Brain microvascular endothelial cell (primary cell): ENCODE data around the gene LFNG.
A peak's percentile ranks its signal among the peaks of the same experiment; 100 is the strongest.

Source experiments
- DNase-seq: peaks from one replicate; pipeline ENCODE4 v3.0.0-alpha.2; 2020
- H3K27ac ChIP-seq: fragments of 250-450 bp; sonication (Bioruptor Pico); 2 replicates; pipeline ENCODE4 v1.5.1; 2020; ENCODE audit warnings: mild to moderate bottlenecking, moderate library complexity
- H3K27me3 ChIP-seq: fragments of 250-450 bp; sonication (Bioruptor Pico); replicated peaks from 2 replicates; pipeline ENCODE4 v1.5.1; 2020; ENCODE audit warnings: mild to moderate bottlenecking
- H3K36me3 ChIP-seq: fragments of 250-450 bp; sonication (Bioruptor Pico); replicated peaks from 2 replicates; pipeline ENCODE4 v1.5.1; 2020; ENCODE audit warnings: mild to moderate bottlenecking
- H3K4me3 ChIP-seq: 2 replicates; pipeline ENCODE4 v1.5.1; 2011; ENCODE audit warnings: low read depth, mild to moderate bottlenecking, control low read depth, low read length, moderate library complexity
- in situ Hi-C: cut with HindIII; loops from 2 replicates; pipeline ENCODE4 v1.10.0; 2017; ENCODE audit warnings: low sequenced_read_pairs, low pct_ligation_motif_present
- TF ChIP-seq, protein P1 (sequence below): IDR thresholded peaks from 2 replicates; pipeline ENCODE4 v1.5.1; 2011; ENCODE audit warnings: low read depth, mild to moderate bottlenecking, moderate library complexity, low read length, control low read depth, inconsistent platforms; ENCODE audit errors: missing control alignments

The LFNG gene

DNA sequence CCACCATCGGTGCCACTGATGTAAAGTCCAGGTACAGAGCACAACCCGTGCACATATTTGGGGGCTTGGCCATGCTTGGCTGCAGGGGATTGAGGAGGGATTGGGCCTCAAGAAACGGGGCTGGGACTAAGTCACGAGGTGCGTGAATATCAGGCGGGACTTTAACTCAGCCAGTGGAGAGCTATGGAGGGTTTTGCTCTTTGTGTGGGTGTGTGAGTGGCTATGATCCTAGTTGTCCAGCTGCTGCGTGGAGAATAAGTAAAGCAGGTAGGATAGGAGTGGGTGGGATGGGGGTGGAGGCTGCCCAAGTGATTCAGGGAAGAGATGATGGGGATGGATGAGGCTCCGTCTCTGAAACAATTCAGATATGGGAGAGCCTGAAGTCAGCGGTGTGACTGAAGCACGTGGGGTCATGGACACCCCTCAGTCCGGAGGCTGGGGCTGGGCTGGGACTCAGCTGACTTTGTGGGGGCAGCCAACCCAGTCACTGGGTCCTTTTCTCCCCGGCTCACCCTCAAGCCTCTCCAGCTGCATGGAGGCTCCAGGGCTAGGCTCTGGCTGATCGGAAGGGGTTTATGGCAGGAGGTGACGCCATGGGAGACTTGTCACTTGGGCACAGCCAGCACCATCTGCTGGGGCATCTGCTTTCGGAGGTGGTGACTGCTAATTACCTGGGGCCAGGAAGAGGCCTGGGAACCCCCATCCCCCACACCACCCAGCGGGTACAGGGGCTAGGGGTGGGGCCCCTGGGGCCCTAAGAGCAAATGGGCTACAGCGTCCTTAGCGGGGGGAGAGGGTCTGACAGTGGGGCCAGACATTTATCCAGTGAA is 1.7 kb upstream of the LFNG start:
- DNase-seq, result peak; percentile 52
- in situ Hi-C loops, result no loop called here

DNA sequence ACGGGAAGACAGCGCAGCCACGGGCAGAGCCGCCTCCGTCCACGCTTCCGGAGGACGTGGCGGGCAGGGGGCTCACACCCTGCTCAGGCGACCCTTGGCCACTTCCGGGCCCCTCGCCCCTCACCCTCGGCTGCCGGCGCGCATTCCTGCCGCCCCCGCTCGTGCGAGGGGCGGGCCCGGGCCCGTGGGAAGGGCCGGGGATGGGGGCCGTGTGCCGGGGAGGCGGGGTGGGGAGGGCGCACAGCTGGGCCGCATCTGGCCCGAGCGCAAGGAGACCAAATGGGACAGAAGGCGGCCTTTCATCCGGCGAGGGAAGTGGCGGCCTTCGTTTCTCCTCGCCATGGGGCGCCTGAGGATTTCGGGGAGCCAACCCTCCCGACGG is 846 bp upstream of the LFNG start:
- Histone ChIP-seq H3K36me3 (no peaks in the 10 kb centered on the region), H3K27me3 (no peaks in the 10 kb centered on the region), H3K27ac (no peak overlapping the region), H3K4me3 (peak overlapping the region; percentile 47)
- TF ChIP-seq, protein P1, sequence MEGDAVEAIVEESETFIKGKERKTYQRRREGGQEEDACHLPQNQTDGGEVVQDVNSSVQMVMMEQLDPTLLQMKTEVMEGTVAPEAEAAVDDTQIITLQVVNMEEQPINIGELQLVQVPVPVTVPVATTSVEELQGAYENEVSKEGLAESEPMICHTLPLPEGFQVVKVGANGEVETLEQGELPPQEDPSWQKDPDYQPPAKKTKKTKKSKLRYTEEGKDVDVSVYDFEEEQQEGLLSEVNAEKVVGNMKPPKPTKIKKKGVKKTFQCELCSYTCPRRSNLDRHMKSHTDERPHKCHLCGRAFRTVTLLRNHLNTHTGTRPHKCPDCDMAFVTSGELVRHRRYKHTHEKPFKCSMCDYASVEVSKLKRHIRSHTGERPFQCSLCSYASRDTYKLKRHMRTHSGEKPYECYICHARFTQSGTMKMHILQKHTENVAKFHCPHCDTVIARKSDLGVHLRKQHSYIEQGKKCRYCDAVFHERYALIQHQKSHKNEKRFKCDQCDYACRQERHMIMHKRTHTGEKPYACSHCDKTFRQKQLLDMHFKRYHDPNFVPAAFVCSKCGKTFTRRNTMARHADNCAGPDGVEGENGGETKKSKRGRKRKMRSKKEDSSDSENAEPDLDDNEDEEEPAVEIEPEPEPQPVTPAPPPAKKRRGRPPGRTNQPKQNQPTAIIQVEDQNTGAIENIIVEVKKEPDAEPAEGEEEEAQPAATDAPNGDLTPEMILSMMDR, result no peak
- in situ Hi-C loops, result no loop called here
- DNase-seq, result no peak

More for the DNA sequence above, 1.7 kb upstream of the LFNG start:
- Histone ChIP-seq H3K4me3 (peak overlapping the region; percentile 9), H3K27ac (peak overlapping the region; percentile 51), H3K36me3 (no peaks in the 10 kb centered on the region), H3K27me3 (no peaks in the 10 kb centered on the region)
- TF ChIP-seq, protein P1, result no peak

DNA sequence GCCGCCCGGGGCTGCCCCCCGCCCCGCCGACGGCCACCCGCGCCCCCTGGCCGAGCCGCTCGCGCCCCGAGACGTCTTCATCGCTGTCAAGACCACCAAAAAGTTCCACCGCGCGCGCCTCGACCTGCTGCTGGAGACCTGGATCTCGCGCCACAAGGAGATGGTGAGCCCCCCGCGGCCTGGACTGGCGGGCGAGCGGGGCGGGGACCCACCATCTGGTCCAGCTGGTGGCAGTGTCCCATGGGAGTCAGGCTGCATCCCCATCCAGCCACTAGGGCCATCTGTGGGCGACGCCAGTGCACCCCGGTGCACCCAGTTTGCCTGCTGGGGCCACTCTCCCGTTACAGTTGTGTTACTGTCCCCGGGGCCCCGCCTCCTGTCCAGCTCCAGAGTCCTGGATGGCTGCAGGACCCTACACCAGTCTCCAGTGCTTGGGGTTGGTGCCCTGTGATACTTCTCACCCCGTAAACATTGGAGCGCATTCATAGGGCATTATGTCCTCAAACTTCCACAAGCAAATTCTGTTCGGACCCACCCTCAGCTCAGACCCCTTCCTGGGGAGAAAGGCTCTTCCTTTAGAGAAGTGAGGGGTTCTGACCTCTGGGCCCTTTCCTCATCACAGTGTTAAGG is 672 bp downstream of the LFNG start:
- Histone ChIP-seq H3K4me3 (peak overlapping the region; percentile 65), H3K36me3 (peaks cover 2% of the 10 kb centered on the region), H3K27me3 (no peaks in the 10 kb centered on the region), H3K27ac (no peak overlapping the region)
- TF ChIP-seq, protein P1, result peak; percentile 7
- DNase-seq, result no peak
- in situ Hi-C loops, result no loop called here

DNA sequence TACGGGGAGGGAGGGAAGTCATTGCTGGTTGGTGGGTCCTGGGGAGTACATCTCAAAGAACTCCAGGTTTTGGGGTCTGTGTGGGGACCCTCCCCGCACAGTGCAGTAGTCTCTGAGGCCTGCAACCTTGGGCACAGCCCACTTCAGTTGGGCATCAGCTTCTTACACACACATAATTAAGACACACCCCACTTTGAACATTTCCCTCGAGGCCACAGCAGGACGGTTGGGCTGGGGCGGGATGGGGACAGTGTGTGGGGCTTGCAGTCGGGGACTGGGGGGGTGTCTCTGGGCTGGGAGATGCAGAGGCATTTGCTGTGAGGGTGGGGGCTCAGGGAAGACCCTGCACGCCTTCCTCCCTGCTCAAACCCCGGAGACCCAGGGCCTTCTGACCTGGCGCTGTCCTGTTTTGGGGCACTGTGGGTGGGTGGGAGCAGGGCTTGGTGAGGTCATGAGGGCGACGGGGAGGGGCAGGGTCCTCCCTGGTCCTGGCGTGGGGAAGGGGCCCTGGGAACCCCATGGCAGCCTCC is 1.3 kb downstream of the LFNG start:
- no peak overlapping the region for H3K27ac ChIP-seq
- peaks cover 5% of the 10 kb centered on the region for H3K36me3 ChIP-seq
- H3K27me3 ChIP-seq, result no peaks in the 10 kb centered on the region
- in situ Hi-C loops, result no loop called here
- peak overlapping the region; percentile 65 for H3K4me3 ChIP-seq
- TF ChIP-seq, protein P1, result no peak
- DNase-seq, result no peak

DNA sequence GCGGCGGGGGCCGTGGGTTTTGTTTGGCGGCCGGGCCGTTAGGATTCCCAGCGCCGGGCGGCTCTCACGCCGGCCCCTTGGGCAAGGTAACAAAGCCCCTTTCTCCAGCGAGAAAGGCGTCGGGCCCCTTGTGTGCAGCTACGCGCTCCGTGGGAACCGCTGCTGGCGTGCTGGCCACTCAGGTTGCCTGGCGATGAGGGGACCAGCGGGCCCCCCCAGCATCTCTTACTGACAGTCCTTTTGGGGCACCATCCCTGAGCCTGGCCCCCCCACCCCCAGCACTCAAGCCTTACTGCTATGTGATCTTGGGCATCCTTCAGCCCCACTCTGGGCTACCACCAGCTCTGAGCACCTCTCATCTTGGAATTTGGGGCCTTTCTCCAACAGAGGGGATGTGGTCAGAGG is 1.8 kb downstream of the LFNG start:
- DNase-seq, result no peak
- Histone ChIP-seq H3K36me3 (peaks cover 5% of the 10 kb centered on the region), H3K27ac (no peak overlapping the region), H3K27me3 (no peaks in the 10 kb centered on the region), H3K4me3 (peak overlapping the region; percentile 65)
- in situ Hi-C loops, result no loop called here
- TF ChIP-seq, protein P1, result no peak
